ENCODE results near the gene ADAR. TPM values are rescaled to one million over a fixed set of nuclear protein-coding genes. Genes with fewer than 3 reads are reported as not detected.

Gene ADAR
- total RNA-seq, 1 donor from 2014 or later = 121 TPM

DNA sequence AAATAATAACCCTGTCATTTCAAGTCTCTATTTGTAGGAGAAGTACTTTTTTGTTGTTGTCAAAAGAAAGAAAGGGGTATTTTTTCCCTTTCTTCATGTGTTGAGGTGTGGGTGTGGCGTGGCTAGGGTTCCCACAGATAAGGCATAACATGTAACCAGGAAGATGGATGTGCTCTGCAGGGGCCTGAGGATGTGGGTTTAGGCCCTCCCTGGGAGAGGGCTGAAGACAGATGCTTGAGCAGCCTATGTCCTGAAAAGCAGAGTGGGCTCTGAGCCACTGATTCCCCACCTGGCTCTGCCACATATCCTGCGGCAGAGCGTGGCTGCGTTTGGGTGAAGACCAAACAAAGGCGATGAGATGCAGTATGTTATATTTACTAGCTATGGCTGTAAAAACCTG, 13.9 kb upstream of the ADAR start:
- DNase-seq (ENCODE audit: low read depth) = no peak
- no peaks in the 10 kb centered on the region for H3K36me3 ChIP-seq (ENCODE audit: control insufficient read depth, insufficient read depth, low read length)
- H3K27me3 ChIP-seq (ENCODE audit: control insufficient read depth, insufficient read depth, low read length) = no peaks in the 10 kb centered on the region
- TF ChIP-seq CTCF (IDR thresholded peaks at IDR 0.05; ENCODE audit: insufficient read depth, low read length, poor library complexity, severe bottlenecking) = no peak
- H3K4me3 ChIP-seq (ENCODE audit: low read depth, low read length) = no peak overlapping the region

GRCh38 chr1:154620751-154621150, 12.8 kb upstream of the ADAR start:
- H3K27me3 ChIP-seq (ENCODE audit: control insufficient read depth, insufficient read depth, low read length) = no peaks in the 10 kb centered on the region
- no peak overlapping the region for H3K4me3 ChIP-seq (ENCODE audit: low read depth, low read length)
- no peak for TF ChIP-seq CTCF (IDR thresholded peaks at IDR 0.05; ENCODE audit: insufficient read depth, low read length, poor library complexity, severe bottlenecking)
- DNase-seq (ENCODE audit: low read depth) = no peak
- no peaks in the 10 kb centered on the region for H3K36me3 ChIP-seq (ENCODE audit: control insufficient read depth, insufficient read depth, low read length)

DNA sequence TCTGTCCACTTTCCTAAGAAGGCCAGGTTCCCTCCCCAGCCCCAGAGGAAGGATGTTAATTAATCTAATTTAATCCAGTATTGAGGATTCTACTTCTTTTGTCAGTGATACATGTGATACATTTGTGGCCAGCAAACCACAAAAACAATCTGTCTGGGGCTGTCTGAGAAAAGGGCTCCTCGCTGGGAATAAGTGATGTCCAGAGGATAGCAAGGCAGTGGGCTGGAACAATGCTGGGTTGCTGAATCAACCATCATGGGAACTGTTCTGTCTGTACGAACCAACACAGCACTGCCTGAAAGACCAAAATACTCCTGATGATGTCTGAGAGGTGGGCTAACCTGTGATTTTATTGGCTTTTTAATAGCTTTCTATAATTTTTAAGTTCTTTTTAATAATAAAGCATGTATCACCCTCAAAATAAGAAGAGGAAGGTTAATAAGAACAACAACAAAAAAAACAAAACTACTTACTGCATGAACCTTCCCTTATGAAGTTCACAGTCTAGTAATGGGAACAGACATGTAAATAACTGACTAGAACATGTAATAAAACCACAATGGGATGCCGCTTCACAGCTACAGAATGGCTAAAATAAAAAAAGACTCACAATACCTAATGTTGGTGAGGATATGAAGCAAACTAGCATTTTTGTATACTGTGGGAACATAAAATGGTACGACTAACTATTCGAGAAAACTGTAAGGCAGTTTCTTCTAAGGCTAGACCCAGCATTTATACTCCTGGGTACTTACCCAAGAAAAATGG, 11.4 kb upstream of the ADAR start:
- Histone ChIP-seq H3K4me3 (ENCODE audit: low read depth, low read length) (no peak overlapping the region), H3K36me3 (ENCODE audit: control insufficient read depth, insufficient read depth, low read length) (no peaks in the 10 kb centered on the region), H3K27me3 (ENCODE audit: control insufficient read depth, insufficient read depth, low read length) (no peaks in the 10 kb centered on the region)
- no peak for TF ChIP-seq CTCF (IDR thresholded peaks at IDR 0.05; ENCODE audit: insufficient read depth, low read length, poor library complexity, severe bottlenecking)
- no peak for DNase-seq (ENCODE audit: low read depth)

GRCh38 chr1:154616659-154617345, 8.8 kb upstream of the ADAR start:
- Histone ChIP-seq H3K27me3 (ENCODE audit: control insufficient read depth, insufficient read depth, low read length) (no peaks in the 10 kb centered on the region), H3K36me3 (ENCODE audit: control insufficient read depth, insufficient read depth, low read length) (no peaks in the 10 kb centered on the region), H3K4me3 (ENCODE audit: low read depth, low read length) (no peak overlapping the region)
- TF ChIP-seq CTCF (IDR thresholded peaks at IDR 0.05; ENCODE audit: insufficient read depth, low read length, poor library complexity, severe bottlenecking) = no peak
- no peak for DNase-seq (ENCODE audit: low read depth)

DNA sequence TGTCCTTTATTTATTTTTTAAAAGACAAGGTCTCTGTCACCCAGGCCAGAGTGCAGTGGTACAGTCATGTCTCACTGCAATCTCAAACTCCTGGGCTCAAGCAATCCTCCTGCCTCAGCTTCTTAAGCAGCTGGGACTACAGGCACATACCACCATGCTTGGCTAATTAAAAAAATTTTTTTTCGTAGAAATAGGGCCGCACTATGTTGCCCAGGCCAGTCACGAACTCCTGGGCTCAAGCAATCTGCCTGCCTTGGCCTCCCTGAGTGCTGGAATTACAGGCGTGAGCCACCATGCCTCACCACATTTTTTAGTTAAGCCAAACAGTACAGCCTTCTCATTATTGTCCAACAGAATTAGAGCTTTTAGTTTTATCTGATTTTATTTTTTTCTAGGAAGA, 7.4 kb upstream of the ADAR start:
- no peaks in the 10 kb centered on the region for H3K27me3 ChIP-seq (ENCODE audit: control insufficient read depth, insufficient read depth, low read length)
- no peak for TF ChIP-seq CTCF (IDR thresholded peaks at IDR 0.05; ENCODE audit: insufficient read depth, low read length, poor library complexity, severe bottlenecking)
- H3K36me3 ChIP-seq (ENCODE audit: control insufficient read depth, insufficient read depth, low read length) = no peaks in the 10 kb centered on the region
- DNase-seq (ENCODE audit: low read depth) = no peak
- H3K4me3 ChIP-seq (ENCODE audit: low read depth, low read length) = no peak overlapping the region

Measured in kidney epithelial cell (primary cell).